ENCODE measurements around the gene GTPBP10.
"Not testable (repeated sequence)": the region's sequence is repeated elsewhere in the genome, so short reads cannot be mapped to it uniquely, and the experiment has no call there.

The GTPBP10 gene, protein sequence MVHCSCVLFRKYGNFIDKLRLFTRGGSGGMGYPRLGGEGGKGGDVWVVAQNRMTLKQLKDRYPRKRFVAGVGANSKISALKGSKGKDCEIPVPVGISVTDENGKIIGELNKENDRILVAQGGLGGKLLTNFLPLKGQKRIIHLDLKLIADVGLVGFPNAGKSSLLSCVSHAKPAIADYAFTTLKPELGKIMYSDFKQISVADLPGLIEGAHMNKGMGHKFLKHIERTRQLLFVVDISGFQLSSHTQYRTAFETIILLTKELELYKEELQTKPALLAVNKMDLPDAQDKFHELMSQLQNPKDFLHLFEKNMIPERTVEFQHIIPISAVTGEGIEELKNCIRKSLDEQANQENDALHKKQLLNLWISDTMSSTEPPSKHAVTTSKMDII

DNA sequence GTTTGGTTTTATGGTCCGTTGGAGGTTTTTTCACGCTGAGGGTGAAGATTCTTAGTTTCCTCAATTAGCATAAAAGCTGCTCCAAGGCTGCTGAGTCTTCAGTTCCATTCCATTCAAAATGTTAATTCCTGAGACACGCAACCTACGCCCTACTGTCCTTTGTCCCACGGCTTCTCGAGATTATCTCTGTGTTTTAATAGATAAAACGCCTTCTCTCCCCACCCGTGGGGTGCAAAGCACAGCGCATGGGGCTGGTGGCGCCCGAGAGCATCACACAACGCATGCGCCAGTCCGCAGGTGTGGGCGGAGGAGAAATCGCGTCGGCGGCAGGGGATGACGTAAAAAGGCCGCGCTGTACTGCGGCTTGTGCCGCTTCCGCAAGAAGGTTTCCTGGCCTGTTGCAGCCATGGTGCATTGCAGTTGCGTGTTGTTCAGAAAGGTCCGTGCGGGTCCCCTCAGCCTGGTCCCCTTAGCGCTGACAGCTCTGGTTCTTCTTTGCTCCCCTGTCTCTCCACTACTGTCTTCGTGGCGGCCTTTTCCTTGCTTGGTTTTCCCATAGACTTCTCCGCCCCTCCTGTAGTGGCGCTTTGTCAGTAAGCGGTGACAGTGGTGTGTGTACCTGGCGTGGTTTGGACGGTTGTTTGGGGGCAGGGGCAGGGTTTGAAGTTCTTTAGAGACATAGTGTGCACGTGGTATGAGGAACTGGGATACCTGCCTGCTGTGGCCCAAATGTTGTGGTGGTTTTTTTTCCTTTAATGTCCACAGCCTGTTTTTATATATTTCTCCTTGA, at the start of gene GTPBP10:
GTPBP10 (plus strand) TSS at position 381 of the 790 bp plus-strand sequence; CDS start at position 407, 26 bp downstream.
- no peak for TF ChIP-seq ZNF274 (IDR thresholded peaks at IDR 0.05; ENCODE audit: low read depth, low read length)
- H3K4me3 ChIP-seq (ENCODE audit: low read length), result peak within 1 kb of the TSS; percentile 92

DNA sequence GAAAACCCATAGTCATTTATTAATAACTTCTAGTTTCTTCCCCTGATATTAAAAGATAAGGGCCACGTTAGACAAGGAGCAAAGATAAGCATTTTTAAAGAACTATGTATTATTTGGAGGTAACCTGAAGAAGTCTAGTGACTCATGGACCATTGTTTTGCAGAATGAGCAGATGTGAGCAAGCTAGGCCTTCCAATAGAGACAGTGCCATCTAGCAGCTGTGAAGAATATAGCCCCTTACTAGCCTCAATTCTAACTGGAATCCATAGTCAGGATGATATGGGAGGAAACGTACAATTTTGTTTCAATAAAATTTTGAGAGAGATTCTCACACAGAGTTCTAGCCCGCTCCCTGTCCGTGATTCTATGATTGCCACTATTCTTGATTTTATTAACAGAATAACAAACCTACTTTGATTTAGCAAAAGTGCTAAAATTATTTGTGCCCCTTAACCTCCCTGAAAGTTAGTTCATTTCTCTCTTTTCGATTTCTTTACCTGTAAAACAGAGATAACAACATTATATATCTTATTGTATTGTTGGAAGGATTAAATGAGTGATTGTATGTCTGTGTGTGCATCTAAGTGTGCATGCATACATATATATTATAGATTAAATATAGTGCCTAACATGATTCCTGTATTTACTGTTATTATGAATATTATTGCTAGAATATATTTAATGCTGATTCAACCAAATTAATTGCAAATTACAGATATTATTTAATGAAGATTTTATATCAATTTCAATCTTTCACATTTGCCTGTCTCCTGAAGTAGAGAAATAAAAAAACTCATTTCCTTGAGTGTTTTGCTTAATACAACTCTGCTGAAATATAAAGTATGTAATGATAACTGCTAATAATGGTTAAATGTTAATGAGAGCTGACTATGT, 48.1 kb upstream of the GTPBP10 start:
- TF ChIP-seq ZNF274 (IDR thresholded peaks at IDR 0.05; ENCODE audit: low read depth, low read length), result no peak
- H3K4me3 ChIP-seq (ENCODE audit: low read length), result no peak overlapping the region

- no peak for TF ChIP-seq ZNF274 (IDR thresholded peaks at IDR 0.05; ENCODE audit: low read depth, low read length)
These were observed 43.3 kb upstream of the GTPBP10 start for GRCh38 chr7:90303241-90303640.

GRCh38 chr7:90309872-90310271, 36.6 kb upstream of the GTPBP10 start:
- no peak for TF ChIP-seq ZNF274 (IDR thresholded peaks at IDR 0.05; ENCODE audit: low read depth, low read length)
- H3K4me3 ChIP-seq (ENCODE audit: low read length), result no peak overlapping the region

More at GRCh38 chr7:90303241-90303640, 43.3 kb upstream of the GTPBP10 start:
- no peak overlapping the region for H3K4me3 ChIP-seq (ENCODE audit: low read length)

DNA sequence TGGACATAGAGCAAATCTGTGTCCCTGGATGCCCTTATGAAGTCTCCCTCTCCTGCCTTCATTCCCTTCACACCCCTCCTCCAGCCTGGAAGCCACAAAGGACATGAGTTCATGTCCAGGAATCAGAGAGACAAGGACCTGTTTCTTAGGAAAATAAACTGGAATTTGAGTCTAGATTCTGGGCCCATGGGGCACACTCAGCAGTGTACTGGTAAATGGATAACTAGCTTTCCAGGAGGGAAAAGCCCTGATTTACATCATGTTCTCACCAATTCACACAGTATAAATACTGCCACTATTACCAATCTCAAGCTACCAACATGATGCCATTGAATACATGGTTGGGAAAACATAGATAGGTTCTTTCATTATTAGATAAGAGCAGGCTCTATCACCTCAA, 35.3 kb upstream of the GTPBP10 start:
- no peak for TF ChIP-seq ZNF274 (IDR thresholded peaks at IDR 0.05; ENCODE audit: low read depth, low read length)
- H3K4me3 ChIP-seq (ENCODE audit: low read length), result no peak overlapping the region

- no peak for TF ChIP-seq ZNF274 (IDR thresholded peaks at IDR 0.05; ENCODE audit: low read depth, low read length)
- H3K4me3 ChIP-seq (ENCODE audit: low read length), result no peak overlapping the region
These were observed 33.8 kb upstream of the GTPBP10 start for GRCh38 chr7:90312745-90313144.

DNA sequence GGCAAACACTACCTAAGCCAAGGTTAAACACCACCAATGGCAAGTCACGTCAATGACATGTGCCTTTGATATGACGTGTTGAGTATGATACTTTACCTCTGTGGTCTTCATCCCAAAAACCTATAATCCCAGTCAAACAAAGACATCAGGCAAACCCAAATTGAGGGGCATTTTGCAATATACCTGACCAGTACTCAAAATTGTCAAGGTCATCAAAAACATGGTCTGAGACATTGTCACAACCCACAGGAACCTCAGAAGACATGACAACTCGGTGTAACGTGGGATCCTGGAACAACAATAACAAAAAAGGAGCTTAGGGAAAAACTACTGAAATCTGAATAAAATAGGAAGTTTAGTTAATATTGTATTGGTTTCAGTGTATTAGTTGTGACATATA, 32.6 kb upstream of the GTPBP10 start:
- no peak for TF ChIP-seq ZNF274 (IDR thresholded peaks at IDR 0.05; ENCODE audit: low read depth, low read length)
- H3K4me3 ChIP-seq (ENCODE audit: low read length), result no peak overlapping the region

DNA sequence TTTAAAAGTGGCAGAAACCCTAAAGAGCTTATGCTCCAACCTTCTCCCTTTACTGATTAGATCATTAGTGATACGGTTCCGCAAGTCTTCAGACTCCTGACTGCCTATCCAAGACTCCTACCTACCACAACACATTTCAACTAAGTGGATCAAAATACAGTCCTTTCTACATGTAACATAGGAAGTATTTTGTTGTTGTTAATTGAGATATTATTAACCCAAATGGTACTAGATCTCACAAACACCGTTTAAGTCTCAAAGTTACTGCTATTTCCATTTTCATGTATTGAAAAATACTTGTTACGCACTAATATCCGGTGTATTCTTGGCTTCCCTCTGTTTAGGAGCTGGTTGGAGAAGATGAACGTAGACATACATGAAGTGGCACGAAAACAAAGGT, 26.5 kb upstream of the GTPBP10 start:
- no peak for TF ChIP-seq ZNF274 (IDR thresholded peaks at IDR 0.05; ENCODE audit: low read depth, low read length)
- no peak overlapping the region for H3K4me3 ChIP-seq (ENCODE audit: low read length)

DNA sequence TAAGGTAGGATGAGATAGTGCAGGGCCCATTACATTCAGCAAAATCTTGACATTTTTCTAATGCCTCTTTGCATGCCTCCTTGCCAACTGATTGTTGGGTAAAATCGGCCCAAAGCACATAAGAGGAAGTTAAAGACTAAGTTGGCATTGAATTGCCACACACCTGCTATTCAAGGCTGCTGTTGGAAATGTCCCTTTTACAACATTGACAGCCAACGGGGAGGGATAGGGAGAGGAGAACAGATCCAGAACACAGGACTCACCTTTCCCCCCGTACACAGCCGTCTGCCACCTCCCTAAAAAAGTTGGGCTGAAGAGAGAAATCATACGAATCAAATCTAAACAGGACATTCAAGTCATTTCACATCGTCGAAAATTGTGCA, 26.1 kb upstream of the GTPBP10 start:
- TF ChIP-seq ZNF274 (IDR thresholded peaks at IDR 0.05; ENCODE audit: low read depth, low read length), result no peak
- H3K4me3 ChIP-seq (ENCODE audit: low read length), result no peak overlapping the region

GRCh38 chr7:90320801-90321494, 25.6 kb upstream of the GTPBP10 start, which contains the start of gene FAM237B:
Gene FAM237B (minus strand): TSS chr7:90321304. CDS start chr7:90319748, 1,556 bp downstream.
- no peak for TF ChIP-seq ZNF274 (IDR thresholded peaks at IDR 0.05; ENCODE audit: low read depth, low read length)
- no peak within 1 kb of the TSS for H3K4me3 ChIP-seq (ENCODE audit: low read length)

GRCh38 chr7:90322837-90323236, 23.7 kb upstream of the GTPBP10 start:
- no peak overlapping the region for H3K4me3 ChIP-seq (ENCODE audit: low read length)
- TF ChIP-seq ZNF274 (IDR thresholded peaks at IDR 0.05; ENCODE audit: low read depth, low read length), result no peak

GRCh38 chr7:90326500-90326899, 20.0 kb upstream of the GTPBP10 start:
- TF ChIP-seq ZNF274 (IDR thresholded peaks at IDR 0.05; ENCODE audit: low read depth, low read length), result no peak
- no peak overlapping the region for H3K4me3 ChIP-seq (ENCODE audit: low read length)

- TF ChIP-seq ZNF274 (IDR thresholded peaks at IDR 0.05; ENCODE audit: low read depth, low read length), result no peak
- no peak overlapping the region for H3K4me3 ChIP-seq (ENCODE audit: low read length)
These were observed 12.2 kb upstream of the GTPBP10 start for GRCh38 chr7:90334193-90334843.

DNA sequence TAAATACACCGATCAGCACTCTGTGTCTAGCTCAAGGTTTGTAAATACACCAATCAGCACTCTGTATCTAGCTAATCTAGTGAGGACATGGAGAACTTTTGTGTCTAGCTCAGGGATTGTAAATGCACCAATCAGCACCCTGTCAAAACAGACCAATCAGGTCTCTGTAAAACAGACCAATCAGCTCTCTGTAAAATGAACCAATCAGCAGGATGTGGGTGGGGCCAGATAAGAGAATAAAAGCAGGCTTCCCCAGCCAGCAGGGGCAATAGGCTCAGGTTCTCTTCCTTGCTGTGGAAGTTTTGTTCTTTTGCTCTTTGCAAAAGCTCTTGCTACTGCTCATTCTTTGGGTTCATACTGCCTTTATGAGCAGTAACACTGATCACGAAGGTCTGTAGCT, 11.6 kb upstream of the GTPBP10 start:
- not testable (repeated sequence) for H3K4me3 ChIP-seq (ENCODE audit: low read length)
